K562 (cell line): ENCODE results near the gene OIT3. TPM values are rescaled to one million over a fixed set of nuclear protein-coding genes. Genes with fewer than 3 reads are reported as not detected.

ENCODE experiments used
- CCAR2 ChIP-seq: fragments of 200-400 bp; formaldehyde crosslinking; IDR thresholded peaks from 2 replicates; pipeline ENCODE4 v1.6.1; 2017; ENCODE audit warnings: mild to moderate bottlenecking, low read depth, low read length
- DIDO1 ChIP-seq: fragments of 450-650 bp; IDR thresholded peaks from 2 replicates; pipeline ENCODE4 v1.6.1; 2016; ENCODE audit warnings: low read depth, missing biosample characterization, missing genetic modification characterization
- polyA plus RNA-seq, 8 experiments: library from polyadenylated mRNA; depleted of rRNA in 4 of 8; stranded (reverse) in 5 of 8; unstranded in 3 of 8; fragments of >200 nt; fragmentation: Nextera tagmentation in 2 of 8; fragmentation: Illumina TruSeq in 1 of 8; extraction: Ambion mirVana in 2 of 8; extraction: Trizol in 1 of 8; gene quantifications; 2 replicates each; pipeline versions ENCODE4 v1.2.1 to v1.2.3, GENCODE V29; 2011 to 2014; ENCODE audit warnings: inconsistent platforms in 1 of 8, missing spikeins in 1 of 8
- total RNA-seq, 7 experiments: library from RNA; depleted of rRNA in 6 of 7; stranded (reverse); fragments of >200 nt in 6 of 7; fragmentation: Illumina TruSeq in 2 of 7; extraction: Trizol in 2 of 7; gene quantifications; 2 replicates each; pipeline versions ENCODE4 v1.2.1 to v1.2.3, GENCODE V29; 2011 to 2021; ENCODE audit warnings: low replicate concordance in 1 of 7
- TF ChIP-seq, protein P1 (sequence below), 2 experiments: fragments of 450-650 bp; IDR thresholded peaks; 2 replicates each; pipeline ENCODE4 v1.6.1; 2016; ENCODE audit warnings: mild to moderate bottlenecking in 2 of 2, borderline replicate concordance in 1 of 2, low read depth in 1 of 2, moderate library complexity in 1 of 2
- TF ChIP-seq, protein P2 (sequence below), 3 experiments: IDR thresholded peaks in 2 of 3; conservative IDR thresholded peaks in 1 of 3; 2 replicates each; pipeline ENCODE4 v1.5.1; 2011 to 2012; ENCODE audit warnings: low read length in 3 of 3, mild to moderate bottlenecking in 3 of 3, control low read depth in 2 of 3, improper control_type of control experiment in 1 of 3, inconsistent platforms in 1 of 3, low read depth in 1 of 3, mixed read lengths in 1 of 3, moderate library complexity in 1 of 3; ENCODE audit not compliant: insufficient read depth in 2 of 3

The OIT3 gene
- total and polyA plus RNA-seq, 9 of the 15 experiments (the other 6 are each of a cell fraction or from before 2014, with no cell fraction given), result not detected

DNA sequence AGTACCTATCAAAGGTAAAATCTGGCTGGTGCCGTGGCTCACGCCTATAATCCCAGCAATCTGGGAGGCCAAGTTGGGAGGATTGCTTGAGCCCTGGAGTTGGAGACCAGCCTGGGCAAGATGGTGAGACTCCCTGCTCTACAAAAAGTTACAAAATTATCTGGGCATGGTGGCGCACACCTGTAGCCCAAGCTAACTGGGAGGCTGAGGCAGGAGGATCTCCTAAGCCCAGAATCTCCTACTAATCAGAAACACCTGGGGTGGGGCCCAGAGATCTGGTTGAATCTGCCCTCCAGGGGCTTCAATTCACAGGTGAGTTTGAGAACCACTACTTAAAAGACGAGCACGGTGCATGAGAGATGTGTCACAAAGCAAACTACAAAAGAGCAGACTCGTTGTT lies 58.6 kb downstream of the OIT3 start (continued):
- TF ChIP-seq, protein P1, sequence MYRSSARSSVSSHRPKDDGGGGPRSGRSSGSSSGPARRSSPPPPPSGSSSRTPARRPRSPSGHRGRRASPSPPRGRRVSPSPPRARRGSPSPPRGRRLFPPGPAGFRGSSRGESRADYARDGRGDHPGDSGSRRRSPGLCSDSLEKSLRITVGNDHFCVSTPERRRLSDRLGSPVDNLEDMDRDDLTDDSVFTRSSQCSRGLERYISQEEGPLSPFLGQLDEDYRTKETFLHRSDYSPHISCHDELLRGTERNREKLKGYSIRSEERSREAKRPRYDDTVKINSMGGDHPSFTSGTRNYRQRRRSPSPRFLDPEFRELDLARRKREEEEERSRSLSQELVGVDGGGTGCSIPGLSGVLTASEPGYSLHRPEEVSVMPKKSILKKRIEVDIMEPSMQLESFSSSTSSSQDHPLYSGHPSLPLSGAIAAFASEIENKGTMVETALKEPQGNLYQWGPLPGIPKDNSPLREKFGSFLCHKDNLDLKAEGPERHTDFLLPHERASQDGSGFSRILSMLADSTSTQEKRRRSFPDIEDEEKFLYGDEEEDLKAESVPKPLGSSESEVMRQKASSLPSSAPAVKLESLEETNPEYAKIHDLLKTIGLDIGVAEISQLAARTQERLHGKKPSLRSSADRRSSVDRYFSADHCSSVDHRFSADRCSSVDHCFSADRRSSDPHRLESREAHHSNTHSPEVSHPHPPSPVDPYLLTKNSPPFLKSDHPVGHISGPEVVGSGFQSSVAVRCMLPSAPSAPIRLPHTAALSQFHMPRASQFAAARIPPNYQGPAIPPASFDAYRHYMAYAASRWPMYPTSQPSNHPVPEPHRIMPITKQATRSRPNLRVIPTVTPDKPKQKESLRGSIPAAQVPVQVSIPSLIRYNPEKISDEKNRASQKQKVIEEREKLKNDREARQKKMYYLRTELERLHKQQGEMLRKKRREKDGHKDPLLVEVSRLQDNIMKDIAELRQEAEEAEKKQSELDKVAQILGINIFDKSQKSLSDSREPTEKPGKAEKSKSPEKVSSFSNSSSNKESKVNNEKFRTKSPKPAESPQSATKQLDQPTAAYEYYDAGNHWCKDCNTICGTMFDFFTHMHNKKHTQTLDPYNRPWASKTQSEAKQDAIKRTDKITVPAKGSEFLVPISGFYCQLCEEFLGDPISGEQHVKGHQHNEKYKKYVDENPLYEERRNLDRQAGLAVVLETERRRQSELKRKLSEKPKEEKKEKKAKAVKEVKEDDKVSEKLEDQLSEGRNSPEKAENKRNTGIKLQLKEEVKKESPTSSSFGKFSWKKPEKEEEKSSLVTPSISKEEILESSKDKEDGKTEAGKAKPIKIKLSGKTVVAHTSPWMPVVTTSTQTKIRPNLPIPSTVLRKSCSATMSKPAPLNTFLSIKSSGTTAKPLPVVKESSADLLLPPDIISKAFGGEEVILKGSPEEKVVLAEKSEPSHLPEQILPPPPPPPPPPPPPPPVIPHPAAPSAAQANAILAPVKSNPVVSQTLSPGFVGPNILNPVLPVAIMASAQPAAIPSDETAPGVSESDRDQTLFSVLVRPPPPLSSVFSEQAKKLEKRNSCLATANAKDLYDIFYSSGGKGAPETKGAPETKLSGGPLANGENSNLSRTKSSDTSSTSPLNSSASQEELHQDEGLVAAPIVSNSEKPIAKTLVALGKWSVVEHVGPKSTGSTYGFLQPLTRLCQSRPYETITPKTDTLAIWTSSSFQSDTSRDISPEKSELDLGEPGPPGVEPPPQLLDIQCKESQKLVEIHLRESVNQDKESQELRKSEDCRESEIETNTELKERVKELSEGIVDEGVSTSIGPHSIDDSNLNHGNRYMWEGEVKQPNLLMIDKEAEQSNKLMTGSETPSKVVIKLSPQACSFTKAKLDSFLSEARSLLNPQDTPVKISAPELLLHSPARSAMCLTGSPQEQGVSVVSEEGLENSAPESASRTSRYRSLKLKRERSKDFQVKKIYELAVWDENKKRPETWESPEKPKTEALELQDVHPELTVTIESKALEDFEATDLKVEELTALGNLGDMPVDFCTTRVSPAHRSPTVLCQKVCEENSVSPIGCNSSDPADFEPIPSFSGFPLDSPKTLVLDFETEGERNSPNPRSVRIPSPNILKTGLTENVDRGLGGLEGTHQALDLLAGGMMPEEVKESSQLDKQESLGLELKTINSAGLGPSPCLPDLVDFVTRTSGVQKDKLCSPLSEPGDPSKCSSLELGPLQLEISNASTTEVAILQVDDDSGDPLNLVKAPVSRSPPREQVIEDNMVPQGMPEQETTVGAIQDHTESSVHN (IDR thresholded peaks at IDR 0.05; ENCODE audit: borderline replicate concordance in 1 of 2, low read depth in 1 of 2), result no peak
- TF ChIP-seq DIDO1 (tag) (no peak), CCAR2 (no peak)
- TF ChIP-seq, protein P2, sequence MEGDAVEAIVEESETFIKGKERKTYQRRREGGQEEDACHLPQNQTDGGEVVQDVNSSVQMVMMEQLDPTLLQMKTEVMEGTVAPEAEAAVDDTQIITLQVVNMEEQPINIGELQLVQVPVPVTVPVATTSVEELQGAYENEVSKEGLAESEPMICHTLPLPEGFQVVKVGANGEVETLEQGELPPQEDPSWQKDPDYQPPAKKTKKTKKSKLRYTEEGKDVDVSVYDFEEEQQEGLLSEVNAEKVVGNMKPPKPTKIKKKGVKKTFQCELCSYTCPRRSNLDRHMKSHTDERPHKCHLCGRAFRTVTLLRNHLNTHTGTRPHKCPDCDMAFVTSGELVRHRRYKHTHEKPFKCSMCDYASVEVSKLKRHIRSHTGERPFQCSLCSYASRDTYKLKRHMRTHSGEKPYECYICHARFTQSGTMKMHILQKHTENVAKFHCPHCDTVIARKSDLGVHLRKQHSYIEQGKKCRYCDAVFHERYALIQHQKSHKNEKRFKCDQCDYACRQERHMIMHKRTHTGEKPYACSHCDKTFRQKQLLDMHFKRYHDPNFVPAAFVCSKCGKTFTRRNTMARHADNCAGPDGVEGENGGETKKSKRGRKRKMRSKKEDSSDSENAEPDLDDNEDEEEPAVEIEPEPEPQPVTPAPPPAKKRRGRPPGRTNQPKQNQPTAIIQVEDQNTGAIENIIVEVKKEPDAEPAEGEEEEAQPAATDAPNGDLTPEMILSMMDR (IDR thresholded peaks at IDR 0.05 in 2 of 3, conservative IDR thresholded peaks at IDR 0.05 in 1 of 3; ENCODE audit: insufficient read depth in 2 of 3, low read depth in 1 of 3, low read length in 3 of 3), result no peak
